Activated CD4-positive, alpha-beta T cell treated with anti-CD3 and anti-CD28 coated beads, Interleukin-2, amount 50 U/mL, for 1 hour (primary cell): ENCODE results near the gene LBHD2.

ENCODE experiments used
- DNase-seq: peaks from one replicate; pipeline ENCODE4 v3.0.0-alpha.2; 2020

The LBHD2 gene

GRCh38 chr14:103091041-103091882, 7.3 kb downstream of the LBHD2 start:
- DNase-seq = peak; percentile 75

DNA sequence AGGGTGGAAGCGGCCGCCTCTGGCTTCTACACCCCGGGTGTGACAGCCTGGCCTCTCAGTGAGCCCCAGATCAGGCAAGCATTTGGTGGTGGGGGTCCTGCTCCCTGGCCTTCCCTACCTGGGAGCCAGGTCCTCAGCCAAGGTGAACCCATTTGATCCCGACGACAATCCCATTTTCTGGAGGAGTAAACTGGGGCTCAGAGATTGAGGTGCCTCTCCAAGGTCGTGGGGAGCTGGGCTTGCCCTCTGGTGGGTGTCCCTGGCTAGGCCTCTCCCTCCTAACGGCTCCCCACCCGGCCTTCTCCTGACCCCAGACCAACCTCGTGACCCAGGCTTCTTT, 7.8 kb downstream of the LBHD2 start:
- no peak for DNase-seq

- no peak for DNase-seq
Observed at GRCh38 chr14:103093856-103094405, 9.9 kb downstream of the LBHD2 start.

GRCh38 chr14:103094406-103095209, 10.6 kb downstream of the LBHD2 start, which contains the start of gene EXOC3L4:
Gene EXOC3L4 (plus strand): TSS chr14:103094725. CDS start chr14:103100220, 5,495 bp downstream.
- DNase-seq = no peak

DNA sequence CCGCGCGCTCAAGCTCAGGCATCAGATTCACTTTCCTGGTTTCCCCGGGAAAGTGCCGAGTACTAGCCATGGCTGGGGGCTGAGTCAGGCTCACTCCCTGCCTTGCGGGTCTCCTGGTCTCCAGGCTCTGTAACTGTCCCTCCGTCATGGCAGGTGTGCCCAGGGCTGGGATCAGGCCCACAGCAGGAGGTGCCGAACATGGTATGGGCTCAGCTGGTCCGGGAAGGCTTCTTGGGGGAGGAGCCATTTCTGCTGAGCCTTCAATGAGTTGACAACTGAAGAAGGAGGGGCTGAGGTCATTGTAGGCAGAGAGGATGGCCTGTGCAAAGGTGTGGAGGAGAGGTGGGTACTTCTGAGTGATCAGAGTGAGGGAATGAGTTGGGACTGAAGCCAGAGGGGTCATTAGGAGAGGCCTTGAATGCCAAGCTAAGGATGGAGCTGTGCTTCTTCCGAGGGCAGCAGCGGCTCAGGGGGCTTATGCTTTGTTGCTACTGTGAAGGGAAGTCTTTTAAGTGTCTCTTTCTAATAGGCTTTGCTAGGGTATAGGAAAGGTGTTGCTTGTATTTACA, 11.3 kb downstream of the LBHD2 start:
- no peak for DNase-seq

DNA sequence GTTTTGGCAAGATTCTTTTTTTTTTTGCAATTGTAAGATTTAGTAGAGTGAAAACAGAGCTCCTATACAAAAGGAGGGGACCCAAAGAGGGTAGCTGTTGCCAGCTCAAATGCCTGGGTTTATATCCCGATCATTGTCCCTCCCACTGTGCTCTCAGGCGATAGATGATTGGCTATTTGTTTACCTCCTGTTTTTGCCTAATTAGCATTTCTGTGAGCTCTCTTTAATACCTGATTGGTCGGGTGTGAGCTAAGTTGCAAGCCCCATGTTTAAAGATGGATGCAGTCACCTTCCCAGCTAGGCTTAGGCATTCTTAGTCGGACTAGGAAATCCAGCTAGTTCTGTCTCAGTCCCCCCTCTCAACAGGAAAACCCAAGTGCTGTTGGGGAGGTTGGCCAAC, 12.4 kb downstream of the LBHD2 start:
- no peak for DNase-seq

DNA sequence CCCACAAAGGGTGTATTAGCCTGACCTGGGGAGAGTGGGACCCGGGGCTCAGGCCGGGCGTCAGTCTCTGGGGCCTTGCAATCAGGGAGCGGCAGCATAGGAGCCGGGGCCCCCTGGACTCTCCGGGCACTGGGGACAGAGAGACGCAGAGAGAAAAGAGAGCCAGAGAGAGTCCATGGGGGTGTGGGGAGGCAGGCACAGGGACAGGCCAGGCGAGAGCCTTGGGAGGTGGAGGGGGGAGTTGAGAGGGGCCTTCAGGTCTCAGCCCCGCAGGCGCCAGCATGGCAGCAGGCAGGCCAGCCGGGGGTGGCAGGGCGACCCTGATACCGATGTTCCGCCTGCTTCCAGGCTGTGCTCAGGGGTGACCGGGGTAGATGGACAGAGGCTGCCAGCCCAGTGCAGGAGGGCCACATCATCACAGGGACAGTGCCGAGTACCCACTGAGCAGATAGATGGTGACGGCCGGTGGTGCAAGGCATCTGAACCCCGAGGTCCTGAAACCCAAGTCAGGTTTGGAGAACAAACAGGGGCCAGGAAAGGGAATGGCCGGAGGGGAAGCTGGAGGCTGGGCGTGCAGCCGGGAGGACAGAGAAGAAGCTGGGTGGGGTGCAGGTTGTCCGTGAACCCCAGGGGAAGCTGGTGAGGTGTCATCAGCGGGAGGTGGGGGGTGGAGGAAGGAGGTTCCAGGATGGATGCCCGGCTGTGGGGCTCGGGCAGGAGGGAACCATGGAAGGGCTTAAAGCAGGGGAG, 13.4 kb downstream of the LBHD2 start:
- no peak for DNase-seq

DNA sequence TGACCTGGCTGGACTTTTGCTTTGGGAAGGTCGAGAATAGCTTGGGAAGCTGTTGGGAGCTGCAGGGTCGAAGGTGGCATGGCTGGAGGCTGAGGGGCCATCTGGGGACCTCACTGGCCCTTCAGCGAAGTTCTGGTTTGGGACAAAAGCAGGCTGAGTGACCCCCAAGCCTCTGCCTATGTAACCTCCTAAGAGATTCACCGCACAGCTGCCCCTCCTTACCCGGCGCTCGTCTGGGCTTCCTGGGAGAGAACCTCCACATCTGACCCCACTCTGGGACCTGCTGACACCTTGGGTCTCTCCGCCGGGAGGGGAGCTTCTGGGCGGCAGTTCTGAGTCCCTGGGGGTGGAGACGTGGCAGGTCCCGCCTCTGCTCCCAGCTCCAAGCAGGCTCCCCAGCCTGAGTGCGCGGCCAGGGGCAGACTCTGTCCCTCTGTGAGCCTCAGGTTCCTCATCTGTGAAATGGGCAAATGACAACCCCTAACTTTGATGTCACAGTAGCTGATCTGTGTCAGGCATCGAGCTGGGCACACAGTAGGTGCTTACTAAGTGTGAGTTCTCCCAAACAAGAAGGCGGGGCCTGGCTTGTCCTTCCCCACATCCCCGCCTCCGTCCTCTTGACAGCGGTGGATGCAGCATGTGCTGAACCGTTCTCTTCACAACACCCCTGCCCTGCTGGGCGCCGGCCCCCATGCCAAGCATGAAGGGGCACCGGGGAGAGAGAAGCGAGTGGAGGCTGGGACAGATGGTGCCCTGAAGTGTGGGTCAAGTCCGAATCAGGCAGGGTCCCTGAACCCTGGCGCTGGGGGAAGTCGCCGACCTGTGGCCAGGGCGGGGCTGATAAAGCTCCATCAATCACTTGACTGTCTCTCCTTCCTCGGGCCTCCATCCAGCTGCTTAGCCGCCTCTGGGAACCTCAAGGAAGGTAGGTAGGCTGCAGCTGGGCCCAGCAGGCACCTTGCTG, 14.3 kb downstream of the LBHD2 start:
- DNase-seq = no peak

DNA sequence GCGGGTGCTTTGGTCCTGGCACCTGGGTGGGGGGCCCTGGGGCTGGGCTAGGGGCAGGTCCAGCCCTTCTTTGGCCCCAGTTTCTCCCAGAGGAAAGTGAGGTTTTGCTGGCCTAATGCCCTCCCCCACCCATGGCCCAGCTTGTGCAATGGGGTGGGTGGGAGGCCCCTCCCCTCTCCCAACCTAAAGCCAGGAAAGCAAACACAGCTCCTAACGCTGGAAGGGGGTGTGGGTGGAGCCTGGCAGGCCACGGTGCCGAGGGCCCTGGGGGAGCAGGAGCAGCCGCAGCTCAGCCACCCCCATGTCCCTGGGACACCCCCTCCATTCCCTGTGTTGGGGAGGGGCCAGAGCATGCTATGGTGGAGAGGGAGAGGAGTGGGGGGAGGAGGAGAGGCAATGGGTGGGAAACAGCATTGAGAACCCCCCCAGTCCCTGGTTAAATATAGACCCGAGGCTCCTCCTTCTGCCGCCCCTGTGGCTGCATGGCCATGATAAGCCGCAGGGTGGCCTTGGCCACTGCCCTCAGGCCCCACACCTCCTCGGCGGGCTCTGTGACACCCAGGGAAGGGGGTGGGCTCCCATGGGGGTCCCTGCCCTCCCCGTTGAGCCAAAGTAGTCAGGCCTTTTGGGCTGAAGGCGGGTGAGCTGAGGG, 15.2 kb downstream of the LBHD2 start:
- DNase-seq = no peak

- no peak for DNase-seq
Observed at GRCh38 chr14:103099733-103100280, 15.8 kb downstream of the LBHD2 start.

DNA sequence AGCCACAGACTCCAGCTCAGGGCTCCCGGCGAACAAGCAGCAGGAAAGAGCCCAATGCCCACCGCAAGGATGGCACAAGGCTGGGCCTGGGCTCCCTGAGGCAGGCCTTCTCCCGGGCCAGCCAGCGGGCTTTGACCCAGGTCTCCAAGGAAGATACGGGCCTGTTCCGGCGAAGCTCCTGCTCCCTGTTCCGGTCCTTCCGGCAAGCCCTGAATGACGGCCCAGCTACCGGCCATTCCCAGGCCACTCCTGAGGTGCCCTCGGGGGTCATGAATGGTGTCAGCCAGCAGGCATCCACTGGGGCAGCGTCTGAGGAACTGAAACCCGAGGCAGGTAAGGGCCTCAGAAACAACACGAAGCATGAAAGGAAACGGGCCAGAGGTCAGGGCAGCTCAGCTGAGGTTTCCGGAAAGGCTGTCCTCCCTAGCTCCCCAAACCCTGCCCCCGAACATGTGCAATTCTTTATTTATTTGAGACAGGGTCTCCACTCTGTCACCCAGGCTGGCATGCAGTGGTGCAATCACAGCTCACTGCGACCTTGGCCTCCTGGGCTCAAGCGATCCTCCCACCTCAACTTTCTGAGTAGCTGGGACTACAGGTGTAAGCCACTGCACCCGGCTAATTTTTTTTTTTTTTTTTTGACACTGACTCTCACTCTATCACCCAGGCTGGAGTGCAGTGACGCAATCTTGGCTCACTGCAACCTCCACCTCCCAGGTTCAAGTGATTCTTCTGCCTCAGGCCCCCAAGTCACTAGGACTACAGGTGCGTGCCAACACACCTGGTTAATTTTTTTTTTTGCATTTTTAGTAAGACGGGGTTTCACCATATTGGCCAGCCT, 16.5 kb downstream of the LBHD2 start:
- no peak for DNase-seq

GRCh38 chr14:103101257-103101962, 17.4 kb downstream of the LBHD2 start:
- DNase-seq = no peak

DNA sequence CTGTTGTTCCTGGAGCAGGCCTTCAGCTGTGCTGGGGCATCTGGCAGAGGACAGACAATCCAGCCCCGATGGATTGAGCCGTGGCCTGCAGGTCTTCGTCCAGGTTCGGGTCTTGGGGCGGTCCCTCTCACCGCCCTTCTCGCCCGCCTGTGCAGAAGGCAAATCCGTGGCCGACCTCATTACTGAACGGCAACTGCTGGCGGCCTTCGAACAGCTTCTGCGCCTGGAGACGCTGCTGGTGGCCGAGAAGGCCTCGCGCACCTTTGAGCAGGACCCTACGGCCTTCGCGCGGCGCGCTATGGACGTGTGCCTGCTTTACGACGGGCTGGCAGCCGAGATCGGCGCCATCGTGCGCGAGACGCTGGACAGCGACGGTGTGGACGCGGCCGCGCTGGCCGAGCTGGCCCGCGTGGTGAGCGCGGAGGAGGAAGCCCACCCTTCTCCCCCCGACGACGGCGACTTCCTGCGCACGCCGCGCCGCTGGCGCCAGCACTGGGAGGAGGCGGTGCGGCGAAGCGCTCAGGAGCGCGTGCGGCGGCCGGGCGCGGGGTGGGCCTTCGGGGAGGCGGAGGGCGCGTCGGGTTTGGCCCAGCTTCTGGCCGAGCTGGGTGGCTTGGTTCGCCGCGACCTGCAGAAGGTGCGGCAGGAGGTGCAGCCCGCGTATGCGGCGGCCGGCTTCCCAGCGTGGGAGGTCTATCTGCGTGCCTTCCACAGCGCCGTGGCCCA, 18.1 kb downstream of the LBHD2 start:
- no peak for DNase-seq

DNA sequence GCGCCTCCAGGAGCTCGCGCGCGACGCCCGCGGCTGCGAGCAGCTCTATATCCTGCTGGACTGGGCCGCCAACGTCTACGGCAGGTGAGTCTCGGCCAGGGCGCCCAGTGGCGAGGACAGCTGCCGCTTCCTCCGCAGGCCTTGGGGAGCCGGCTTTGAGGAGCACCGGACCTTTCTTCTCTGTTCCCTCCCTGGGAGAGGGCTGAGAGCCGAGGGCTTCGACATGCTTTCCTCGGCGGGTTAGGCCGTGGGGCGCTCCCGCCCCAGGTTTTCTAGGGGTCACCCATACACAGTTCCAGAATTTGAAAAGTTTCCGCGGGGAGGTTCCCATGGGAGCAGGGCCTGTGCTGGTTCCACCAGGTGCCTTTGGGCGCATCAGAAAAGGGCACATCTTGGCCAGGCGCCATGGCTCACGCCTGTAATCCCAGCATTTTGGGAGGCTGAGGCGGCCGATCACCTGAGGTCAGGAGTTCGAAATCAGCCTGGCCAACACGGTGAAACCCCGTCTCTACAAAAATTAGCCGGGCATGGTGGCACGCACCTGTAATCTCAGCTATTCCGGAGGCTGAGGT, 18.8 kb downstream of the LBHD2 start:
- DNase-seq = no peak

GRCh38 chr14:103103461-103104388, 19.7 kb downstream of the LBHD2 start:
- DNase-seq = no peak

DNA sequence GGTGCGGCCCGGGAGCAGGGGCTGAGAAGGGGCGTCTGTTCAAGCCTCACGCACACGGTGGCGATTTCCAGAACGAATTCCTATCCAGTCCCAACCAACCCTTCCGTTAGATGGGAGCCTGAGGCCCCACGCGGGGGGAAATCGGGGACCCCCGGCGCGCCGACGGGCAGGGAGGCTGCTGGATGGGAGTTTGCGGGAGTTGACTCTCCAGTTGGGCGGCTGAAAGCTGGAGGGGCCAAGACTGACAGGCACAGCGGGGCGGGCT, 20.3 kb downstream of the LBHD2 start:
- no peak for DNase-seq
